Transverse colon (tissue), 4 donors: ENCODE results near the gene CNTF. TPM values are rescaled to one million over a fixed set of nuclear protein-coding genes. Genes with fewer than 3 reads are reported as not detected.
A peak's percentile ranks its signal among the peaks of the same experiment; 100 is the strongest.

Experiments used
- DNase-seq: peaks from one replicate; pipeline ENCODE4 v3.0.0-alpha.2; 2019
- H3K27ac ChIP-seq, 4 donors: fragments of 200-600 bp; sonication (generic); 2 replicates each; pipeline ENCODE4 v1.5.1; 2016 to 2018; ENCODE audit warnings: inconsistent platforms in 4 of 4
- H3K27me3 ChIP-seq: fragments of 200-600 bp; sonication (generic); 2 replicates; pipeline ENCODE4 v1.5.1; 2017; ENCODE audit warnings: inconsistent platforms
- H3K36me3 ChIP-seq, 4 donors: fragments of 200-600 bp; sonication (generic); 2 replicates each; pipeline ENCODE4 v1.5.1; 2017 to 2019; ENCODE audit warnings: inconsistent platforms in 4 of 4
- H3K4me1 ChIP-seq, 4 donors: fragments of 200-600 bp; sonication (generic); 2 replicates each; pipeline ENCODE4 v1.5.1; 2017 to 2020; ENCODE audit warnings: inconsistent platforms in 4 of 4
- H3K4me3 ChIP-seq, 4 donors: fragments of 200-600 bp; sonication (generic); 1 replicate in 1 of 4; 2 replicates in 3 of 4; pipeline versions ENCODE4 v1.5.1 to v1.6.1; 2017 to 2019; ENCODE audit warnings: inconsistent platforms in 4 of 4
- H3K9me3 ChIP-seq, 2 donors: fragments of 200-600 bp; sonication (generic); 2 replicates each; pipeline ENCODE4 v1.5.1; 2017 to 2019; ENCODE audit warnings: inconsistent platforms in 2 of 2
- EP300 ChIP-seq: sonication (generic); formaldehyde crosslinking; IDR thresholded peaks from one replicate; pipeline ENCODE4 v1.6.1; 2017; ENCODE audit warnings: antibody characterized with exemption, low read depth
- POLR2A ChIP-seq: fragments of 450-650 bp; IDR thresholded peaks from one replicate; pipeline ENCODE4 v1.6.1; 2016; ENCODE audit warnings: antibody characterized with exemption, mild to moderate bottlenecking, moderate library complexity
- POLR2AphosphoS5 ChIP-seq, 3 donors: sonication (generic); formaldehyde crosslinking; IDR thresholded peaks; one replicate each; pipeline ENCODE4 v1.6.1; 2016; ENCODE audit warnings: antibody characterized with exemption in 3 of 3
- WGBS, 2 donors: methylation state at CpG; one replicate each; pipeline ENCODE4 v1.1.5; 2018; ENCODE audit warnings: low coverage in 1 of 2; 5-methylcytosine and 5-hydroxymethylcytosine counted together
- in situ Hi-C, 4 donors: fragments of 200-750 bp; cut with MboI; loops; one replicate each; pipeline versions ENCODE4 v1.15.0 to v1.15.1; 2017; ENCODE audit warnings: low sequenced_read_pairs in 3 of 4, low pct_ligation_motif_present in 1 of 4, low pct_unique_long_range_greater_than_20kb in 1 of 4
- intact Hi-C: fragments of 100-400 bp; cut with DNase I; formaldehyde crosslinking; loops from one replicate; pipeline ENCODE4 v1.15.1; 2023; ENCODE audit warnings: low total_unique reads
- total RNA-seq, 4 donors: library from RNA; depleted of rRNA; stranded (reverse); fragments of >200 nt; gene quantifications; one replicate each; pipeline ENCODE4 v1.1.0, GENCODE V29; 2016
- TF ChIP-seq, protein P1 (sequence below), 5 experiments: fragments of 200-600 bp in 3 of 5; fragments of 450-650 bp in 2 of 5; sonication (generic) in 3 of 5; IDR thresholded peaks; 1 replicate in 2 of 5; 2 replicates in 3 of 5; pipeline ENCODE4 v1.5.1; 2016 to 2017; ENCODE audit warnings: antibody characterized with exemption in 5 of 5, inconsistent platforms in 3 of 5, mild to moderate bottlenecking in 2 of 5, moderate library complexity in 1 of 5

Gene CNTF
- total RNA-seq, 4 donors from 2014 or later = 1.1 to 2.1 (median 1.5) TPM; not detected in 1

DNA sequence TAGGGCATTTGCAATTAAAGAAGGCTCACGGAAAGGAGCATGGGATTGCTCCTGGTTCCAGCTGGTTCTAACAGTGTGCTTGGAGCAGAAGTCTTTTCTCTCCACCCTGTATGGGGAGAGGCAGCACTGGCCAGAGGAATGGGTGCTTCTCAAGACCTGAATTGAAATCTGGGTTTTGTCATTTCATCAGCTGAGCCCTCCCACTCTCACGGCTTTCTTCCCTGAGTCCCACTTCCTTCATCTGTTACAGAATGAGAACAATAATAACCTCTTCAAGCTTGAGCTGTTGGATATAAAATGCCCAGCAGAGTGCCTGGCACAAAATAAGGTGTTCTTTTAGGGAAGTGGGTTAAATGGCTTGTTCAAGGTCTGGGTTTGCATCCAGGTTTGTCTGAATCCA is 17.2 kb downstream of the CNTF start:
- in situ Hi-C loops = no loop called here
- no peak overlapping the region for H3K4me3 ChIP-seq
- H3K9me3 ChIP-seq = no peaks in the 10 kb centered on the region
- WGBS, 2 donors = 63 to 66% methylated on average over 2 of the region's 2 CpGs
- TF ChIP-seq POLR2AphosphoS5 (IDR thresholded peaks at IDR 0.05) (no peak), POLR2A (no peak), EP300 (no peak)
- TF ChIP-seq, protein P1, sequence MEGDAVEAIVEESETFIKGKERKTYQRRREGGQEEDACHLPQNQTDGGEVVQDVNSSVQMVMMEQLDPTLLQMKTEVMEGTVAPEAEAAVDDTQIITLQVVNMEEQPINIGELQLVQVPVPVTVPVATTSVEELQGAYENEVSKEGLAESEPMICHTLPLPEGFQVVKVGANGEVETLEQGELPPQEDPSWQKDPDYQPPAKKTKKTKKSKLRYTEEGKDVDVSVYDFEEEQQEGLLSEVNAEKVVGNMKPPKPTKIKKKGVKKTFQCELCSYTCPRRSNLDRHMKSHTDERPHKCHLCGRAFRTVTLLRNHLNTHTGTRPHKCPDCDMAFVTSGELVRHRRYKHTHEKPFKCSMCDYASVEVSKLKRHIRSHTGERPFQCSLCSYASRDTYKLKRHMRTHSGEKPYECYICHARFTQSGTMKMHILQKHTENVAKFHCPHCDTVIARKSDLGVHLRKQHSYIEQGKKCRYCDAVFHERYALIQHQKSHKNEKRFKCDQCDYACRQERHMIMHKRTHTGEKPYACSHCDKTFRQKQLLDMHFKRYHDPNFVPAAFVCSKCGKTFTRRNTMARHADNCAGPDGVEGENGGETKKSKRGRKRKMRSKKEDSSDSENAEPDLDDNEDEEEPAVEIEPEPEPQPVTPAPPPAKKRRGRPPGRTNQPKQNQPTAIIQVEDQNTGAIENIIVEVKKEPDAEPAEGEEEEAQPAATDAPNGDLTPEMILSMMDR (IDR thresholded peaks at IDR 0.05) = no peak
- no peak for DNase-seq
- H3K27me3 ChIP-seq = no peaks in the 10 kb centered on the region
- H3K36me3 ChIP-seq = no peaks in the 10 kb centered on the region
- intact Hi-C loops = no loop called here
- no peak overlapping the region for H3K27ac ChIP-seq
- H3K4me1 ChIP-seq = peaks cover 0 to 37% (median 11%) of the 10 kb centered on the region in 4 donors

DNA sequence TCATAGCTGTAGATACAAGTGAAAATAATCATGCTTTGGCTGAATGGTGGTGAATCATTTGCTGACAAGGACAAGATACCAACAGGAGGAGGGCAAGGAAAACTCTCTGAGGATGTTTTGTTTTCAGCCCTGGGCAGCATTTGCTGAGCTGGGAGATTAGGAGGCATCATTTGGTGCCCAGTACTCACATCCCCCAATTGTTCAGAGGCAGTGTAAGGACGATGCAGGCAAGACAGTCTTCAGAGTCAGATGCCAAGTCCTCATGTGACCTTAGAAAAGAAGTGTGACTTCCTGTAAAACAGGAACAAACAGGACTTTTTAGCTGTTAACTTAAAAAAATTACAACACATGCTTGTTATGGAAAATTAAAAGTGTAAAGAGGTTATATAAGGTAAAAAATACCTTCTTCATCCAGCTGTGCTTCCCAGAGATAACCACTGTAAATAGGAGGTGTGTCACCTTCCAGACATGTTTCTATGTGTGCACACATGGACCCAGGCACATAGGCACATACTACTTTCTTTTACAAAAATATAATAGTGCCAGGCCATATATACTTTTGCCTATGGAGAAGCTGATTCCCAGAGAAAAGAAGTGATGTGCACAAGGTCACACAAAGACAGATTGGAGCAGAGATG is 18.0 kb downstream of the CNTF start:
- DNase-seq = no peak
- peak overlapping the region in 3 of 4 donors; percentile 2 to 68 (median 60) for H3K27ac ChIP-seq
- peaks cover 0 to 37% (median 11%) of the 10 kb centered on the region in 4 donors for H3K4me1 ChIP-seq
- no peaks in the 10 kb centered on the region for H3K27me3 ChIP-seq
- intact Hi-C loops (no loop called here), in situ Hi-C loops (no loop called here)
- WGBS, 2 donors = 15% methylated on average over 1 of the region's 1 CpG; no CpG with 5 or more reads in 1 of the 2 donors
- no peak overlapping the region for H3K4me3 ChIP-seq
- peaks cover 0 to 3% of the 10 kb centered on the region in 2 donors for H3K9me3 ChIP-seq
- H3K36me3 ChIP-seq = no peaks in the 10 kb centered on the region
- TF ChIP-seq, protein P1 (IDR thresholded peaks at IDR 0.05) = no peak
- TF ChIP-seq POLR2AphosphoS5 (IDR thresholded peaks at IDR 0.05) = no peak
- no peak for TF ChIP-seq EP300
- TF ChIP-seq POLR2A = no peak

DNA sequence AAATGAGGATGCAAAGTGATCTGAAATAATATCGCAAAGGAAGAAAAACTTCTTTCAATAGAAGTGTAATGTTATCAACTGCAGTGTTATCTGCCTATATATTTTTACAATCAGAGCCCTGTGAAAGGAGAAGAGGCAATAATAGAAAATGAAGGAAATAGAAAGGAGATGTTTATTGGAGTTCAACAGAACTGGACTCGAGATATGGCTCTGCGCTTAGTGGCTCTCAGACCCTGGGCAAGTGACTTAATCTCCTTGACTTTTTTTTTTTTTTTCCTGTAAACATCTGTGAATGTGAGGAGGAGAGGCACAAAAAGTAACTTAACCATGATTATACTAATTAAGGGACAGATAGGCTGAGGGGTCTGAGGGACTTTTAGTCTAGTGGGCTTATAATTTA is 18.9 kb downstream of the CNTF start:
- peak overlapping the region in 3 of 4 donors; percentile 60 to 68 (median 68) for H3K27ac ChIP-seq

DNA sequence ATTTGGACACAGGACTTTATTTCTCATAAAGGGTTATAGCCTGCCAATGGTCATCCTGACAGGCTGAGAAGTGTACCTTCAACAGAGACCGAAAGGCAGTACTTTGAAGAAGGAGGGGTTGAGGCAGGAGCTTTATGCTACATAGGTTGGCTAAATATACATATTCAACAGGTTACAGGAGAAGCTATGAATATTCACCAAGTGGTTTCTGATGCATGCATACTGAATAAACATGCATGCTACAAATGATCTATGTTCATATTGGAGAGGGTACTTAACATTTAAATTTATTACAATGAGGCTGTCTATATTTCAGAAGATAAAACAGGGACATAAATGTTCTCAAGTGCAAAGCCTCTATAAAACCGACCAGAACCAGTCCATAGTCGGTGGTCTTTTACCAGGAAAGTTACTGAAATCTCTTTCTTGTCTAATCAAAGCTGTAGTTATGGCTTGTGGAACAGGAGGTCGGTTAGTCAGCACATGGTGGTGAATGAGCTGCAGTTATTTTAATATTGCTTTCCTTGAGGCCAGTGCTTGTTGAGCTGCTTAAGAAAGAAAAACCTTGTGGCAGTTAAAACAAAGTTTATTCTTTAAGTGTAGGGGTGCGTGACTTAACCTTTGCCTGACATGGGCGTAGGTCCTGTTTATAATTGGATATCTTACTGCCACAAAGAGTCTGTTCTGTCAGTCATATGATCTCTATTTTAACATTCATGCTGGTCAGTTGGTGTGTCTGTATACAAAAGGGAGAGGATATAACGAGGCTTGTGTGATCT is 19.5 kb downstream of the CNTF start:
- peaks cover 0 to 4% of the 10 kb centered on the region in 2 donors for H3K9me3 ChIP-seq
- H3K4me1 ChIP-seq = peaks cover 0 to 37% (median 11%) of the 10 kb centered on the region in 4 donors
- in situ Hi-C loops = no loop called here
- no peaks in the 10 kb centered on the region for H3K27me3 ChIP-seq
- no peak overlapping the region for H3K4me3 ChIP-seq
- no peak for DNase-seq
- 50 to 51% methylated on average over 6 to 7 of the region's 7 CpGs for WGBS, 2 donors
- intact Hi-C loops = no loop called here
- H3K27ac ChIP-seq = peak overlapping the region; percentile 22 to 68 (median 58)
- TF ChIP-seq EP300 (no peak), POLR2AphosphoS5 (IDR thresholded peaks at IDR 0.05) (no peak), POLR2A (no peak)
- TF ChIP-seq, protein P1 (IDR thresholded peaks at IDR 0.05) = no peak
- no peaks in the 10 kb centered on the region for H3K36me3 ChIP-seq

More for the DNA sequence above, 18.9 kb downstream of the CNTF start:
- H3K4me3 ChIP-seq = no peak overlapping the region
- DNase-seq = no peak
- in situ Hi-C loops (no loop called here), intact Hi-C loops (no loop called here)
- peaks cover 0 to 4% of the 10 kb centered on the region in 2 donors for H3K9me3 ChIP-seq
- WGBS, 2 donors = 51 to 55% methylated on average over 3 of the region's 3 CpGs
- no peaks in the 10 kb centered on the region for H3K36me3 ChIP-seq
- TF ChIP-seq, protein P1 (IDR thresholded peaks at IDR 0.05) = no peak
- TF ChIP-seq POLR2A (no peak), POLR2AphosphoS5 (IDR thresholded peaks at IDR 0.05) (no peak), EP300 (no peak)
- H3K4me1 ChIP-seq = peaks cover 0 to 37% (median 11%) of the 10 kb centered on the region in 4 donors
- no peaks in the 10 kb centered on the region for H3K27me3 ChIP-seq
